SK-N-MC (cell line): ENCODE results near the gene SEC31A.

Experiments used
- DNase-seq: peaks from one replicate; pipeline ENCODE4 v3.0.0-alpha.2; 2011; ENCODE audit warnings: low read depth, low spot score
- H3K27ac ChIP-seq: fragments of 200-600 bp; sonication (generic); 2 replicates; pipeline ENCODE4 v1.5.1; 2016; ENCODE audit warnings: mixed run types
- H3K36me3 ChIP-seq: fragments of 200-600 bp; sonication (generic); 2 replicates; pipeline ENCODE4 v1.6.1; 2017; ENCODE audit warnings: antibody characterized with exemption, low read length, mixed read lengths; ENCODE audit not compliant: insufficient read depth
- H3K4me3 ChIP-seq: fragments of 200-600 bp; sonication (generic); 2 replicates; pipeline ENCODE4 v1.5.1; 2016
- H3K9ac ChIP-seq: fragments of 200-600 bp; sonication (generic); 2 replicates; pipeline ENCODE4 v1.8.0; 2017; ENCODE audit warnings: mixed run types, mixed read lengths; ENCODE audit not compliant: insufficient read length
- H3K9me3 ChIP-seq: fragments of 200-600 bp; sonication (generic); 2 replicates; pipeline ENCODE4 v1.6.1; 2017; ENCODE audit warnings: low read depth, mild to moderate bottlenecking, antibody characterized with exemption, low read length, moderate library complexity, mixed read lengths
- EZH2 ChIP-seq: fragments of 200-600 bp; sonication (generic); IDR thresholded peaks from one replicate; pipeline ENCODE4 v1.6.1; 2017; ENCODE audit warnings: antibody characterized with exemption
- FOXP2 ChIP-seq: optimal IDR thresholded peaks from 2 replicates; pipeline ENCODE3; 2011; ENCODE audit warnings: mild to moderate bottlenecking, moderate library complexity; ENCODE audit not compliant: insufficient read depth; ENCODE audit errors: extremely low read length, control extremely low read depth
- POLR2AphosphoS5 ChIP-seq: IDR thresholded peaks from 2 replicates; pipeline ENCODE4 v1.6.1; 2012; ENCODE audit warnings: mild to moderate bottlenecking, low read depth, low read length, borderline replicate concordance

SEC31A gene

GRCh38 chr4:82899374-82900065 is 8.6 kb upstream of the SEC31A start:
- Histone ChIP-seq H3K4me3 (peak overlapping the region; percentile 90), H3K36me3 (peaks cover 48% of the 10 kb centered on the region), H3K9ac (peak overlapping the region; percentile 92), H3K27ac (peak overlapping the region; percentile 89), H3K9me3 (no peaks in the 10 kb centered on the region)
- DNase-seq, result no peak
- TF ChIP-seq POLR2AphosphoS5, result no peak
- TF ChIP-seq FOXP2, result no peak
- TF ChIP-seq EZH2, result no peak

- Histone ChIP-seq H3K27ac (peak overlapping the region; percentile 89; the same call in 1 of the 2 replicates), H3K4me3 (peak overlapping the region; percentile 90), H3K36me3 (peaks cover 58% of the 10 kb centered on the region), H3K9ac (peak overlapping the region; percentile 92), H3K9me3 (no peaks in the 10 kb centered on the region)
- TF ChIP-seq EZH2, result no peak
- TF ChIP-seq POLR2AphosphoS5, result 0 out of 2 replicates have a peak, but pooled peaks have one; percentile 5
- DNase-seq, result no peak
These were observed 7.6 kb upstream of the SEC31A start for GRCh38 chr4:82898322-82899243.

GRCh38 chr4:82896755-82897154 is 5.8 kb upstream of the SEC31A start:
- no peak for DNase-seq
- no peaks in the 10 kb centered on the region for H3K9me3 ChIP-seq
- H3K9ac ChIP-seq, result no peak overlapping the region
- no peak overlapping the region for H3K27ac ChIP-seq
- H3K4me3 ChIP-seq, result peak overlapping the region; percentile 10; the same call in 1 of the 2 replicates
- peaks cover 68% of the 10 kb centered on the region for H3K36me3 ChIP-seq
- no peak for TF ChIP-seq EZH2
- no peak for TF ChIP-seq POLR2AphosphoS5
- TF ChIP-seq FOXP2, result no peak

- H3K4me3 ChIP-seq, result no peak overlapping the region
- DNase-seq, result no peak
- peaks cover 62% of the 10 kb centered on the region for H3K36me3 ChIP-seq
- TF ChIP-seq FOXP2 (no peak), EZH2 (no peak), POLR2AphosphoS5 (no peak)
- no peaks in the 10 kb centered on the region for H3K9me3 ChIP-seq
- no peak overlapping the region for H3K9ac ChIP-seq
- H3K27ac ChIP-seq, result no peak overlapping the region
These were observed 3.0 kb upstream of the SEC31A start for GRCh38 chr4:82893942-82894341.

- Histone ChIP-seq H3K9ac (no peak overlapping the region), H3K36me3 (peaks cover 48% of the 10 kb centered on the region), H3K27ac (peak overlapping the region; percentile 39; the same call in 1 of the 2 replicates), H3K9me3 (no peaks in the 10 kb centered on the region), H3K4me3 (peak overlapping the region; percentile 90; the same call in 1 of the 2 replicates)
- DNase-seq, result no peak
- TF ChIP-seq EZH2 (no peak), FOXP2 (no peak), POLR2AphosphoS5 (no peak)
These were observed 1.5 kb upstream of the SEC31A start for GRCh38 chr4:82892467-82892802.

GRCh38 chr4:82891707-82892466 is 934 bp upstream of the SEC31A start:
- Histone ChIP-seq H3K9ac (peak overlapping the region; percentile 94), H3K9me3 (no peaks in the 10 kb centered on the region), H3K36me3 (peaks cover 43% of the 10 kb centered on the region), H3K27ac (peak overlapping the region; percentile 39), H3K4me3 (peak overlapping the region; percentile 90)
- TF ChIP-seq FOXP2, result no peak
- TF ChIP-seq EZH2, result no peak
- TF ChIP-seq POLR2AphosphoS5, result no peak
- DNase-seq, result no peak

GRCh38 chr4:82890528-82890900 is 439 bp downstream of the SEC31A start:
- H3K9me3 ChIP-seq, result no peaks in the 10 kb centered on the region
- DNase-seq, result no peak
- no peak for TF ChIP-seq EZH2
- H3K36me3 ChIP-seq, result peaks cover 36% of the 10 kb centered on the region
- peak overlapping the region; percentile 90 for H3K4me3 ChIP-seq
- peak overlapping the region; percentile 94 for H3K9ac ChIP-seq
- H3K27ac ChIP-seq, result peak overlapping the region; percentile 87

GRCh38 chr4:82889287-82889686 is 1.7 kb downstream of the SEC31A start:
- Histone ChIP-seq H3K27ac (peak overlapping the region; percentile 6; the same call in 1 of the 2 replicates), H3K4me3 (peak overlapping the region; percentile 90), H3K36me3 (peaks cover 31% of the 10 kb centered on the region), H3K9me3 (no peaks in the 10 kb centered on the region), H3K9ac (peak overlapping the region; percentile 94)
- TF ChIP-seq EZH2 (no peak), FOXP2 (no peak), POLR2AphosphoS5 (no peak)
- no peak for DNase-seq
